SK-N-SH (cell line): ENCODE data around the gene PTPRJ. TPM values are rescaled to one million over a fixed set of nuclear protein-coding genes. Genes with fewer than 3 reads are reported as not detected.

Source experiments
- CTCF ChIA-PET: fragments of 300-600, 350-600 bp; formaldehyde crosslinking; extraction: SDS; loops from one replicate; lab custom pipeline; 2021; lab: Yijun Ruan, JAX
- POLR2A ChIA-PET: fragments of 350-600 bp; sonication (Branson Sonifier 250); formaldehyde crosslinking; extraction: SDS; loops from one replicate; lab custom pipeline; 2020; ENCODE audit warnings: antibody characterized with exemption, inconsistent platforms; lab: Yijun Ruan, JAX
- DNase-seq: peaks from one replicate; pipeline ENCODE4 v3.0.0; 2012
- H2AFZ ChIP-seq: fragments of 200-600 bp; sonication (generic); 2 replicates; pipeline ENCODE4 v1.8.1; 2016; ENCODE audit warnings: antibody characterized with exemption, mild to moderate bottlenecking, low read depth
- H3F3A ChIP-seq: fragments of 200-600 bp; sonication (generic); replicated peaks from 2 replicates; pipeline ENCODE3; 2016; ENCODE audit warnings: antibody characterized with exemption, mild to moderate bottlenecking; ENCODE audit not compliant: insufficient read depth
- H3K27ac ChIP-seq, 2 experiments: fragments of 200-500 bp in 1 of 2; fragments of 200-600 bp in 1 of 2; sonication (Bioruptor generic) in 1 of 2; sonication (generic), shearing (Covaris generic) in 1 of 2; 2 replicates each; pipeline versions ENCODE4 v1.5.1 to v1.6.1; 2014 to 2016; ENCODE audit warnings: low read depth in 2 of 2, inconsistent platforms in 1 of 2, low read length in 1 of 2, mild to moderate bottlenecking in 1 of 2, mixed read lengths in 1 of 2
- H3K27me3 ChIP-seq: fragments of 200-600 bp; sonication (generic), shearing (Covaris generic); 2 replicates; pipeline ENCODE4 v1.6.1; 2016; ENCODE audit warnings: mixed run types; ENCODE audit not compliant: insufficient read depth
- H3K36me3 ChIP-seq, 2 experiments: fragments of 200-500 bp in 1 of 2; fragments of 200-600 bp in 1 of 2; sonication (Bioruptor generic) in 1 of 2; sonication (generic) in 1 of 2; replicated peaks in 1 of 2; 2 replicates each; pipeline versions ENCODE3 to v1.5.1; 2014 to 2016; ENCODE audit warnings: low read length in 1 of 2, mild to moderate bottlenecking in 1 of 2; ENCODE audit not compliant: insufficient read depth in 2 of 2, control insufficient read depth in 1 of 2
- H3K4me1 ChIP-seq, 2 experiments: fragments of 200-500 bp in 1 of 2; fragments of 200-600 bp in 1 of 2; sonication (Bioruptor generic) in 1 of 2; sonication (generic), shearing (Covaris generic) in 1 of 2; 2 replicates each; pipeline versions ENCODE4 v1.5.1 to v1.6.1; 2014 to 2016; ENCODE audit warnings: low read depth in 1 of 2, low read length in 1 of 2, mixed run types in 1 of 2; ENCODE audit not compliant: insufficient read depth in 2 of 2, control insufficient read depth in 1 of 2
- H3K4me2 ChIP-seq: fragments of 200-600 bp; sonication (generic), shearing (Covaris generic); 2 replicates; pipeline ENCODE4 v1.6.1; 2017; ENCODE audit warnings: mixed run types
- H3K4me3 ChIP-seq, 2 experiments: fragments of 200-500 bp in 1 of 2; fragments of 200-600 bp in 1 of 2; sonication (Bioruptor generic) in 1 of 2; sonication (generic), shearing (Covaris generic) in 1 of 2; 2 replicates each; pipeline versions ENCODE4 v1.5.1 to v1.8.1; 2014 to 2016; ENCODE audit warnings: low read depth in 2 of 2, inconsistent platforms in 1 of 2, low read length in 1 of 2, mild to moderate bottlenecking in 1 of 2, mixed read lengths in 1 of 2, moderate library complexity in 1 of 2
- H3K79me2 ChIP-seq: fragments of 200-600 bp; sonication (generic); 2 replicates; pipeline ENCODE4 v1.8.1; 2017; ENCODE audit warnings: mild to moderate bottlenecking; ENCODE audit not compliant: insufficient read depth
- H3K9ac ChIP-seq: fragments of 200-600 bp; sonication (generic); 2 replicates; pipeline ENCODE4 v1.6.1; 2017; ENCODE audit warnings: mixed run types
- H3K9me2 ChIP-seq: fragments of 200-600 bp; sonication (generic); 2 replicates; pipeline ENCODE4 v1.6.1; 2017; ENCODE audit warnings: mixed run types
- H3K9me3 ChIP-seq: fragments of 200-600 bp; sonication (generic); 2 replicates; pipeline ENCODE4 v1.6.1; 2017; ENCODE audit warnings: mixed run types, mild to moderate bottlenecking, moderate library complexity
- H4K20me1 ChIP-seq: fragments of 200-600 bp; sonication (generic); 2 replicates; pipeline ENCODE4 v1.6.1; 2017; ENCODE audit warnings: mild to moderate bottlenecking, mixed run types; ENCODE audit not compliant: insufficient read depth
- CHD2 ChIP-seq: fragments of 150-350 bp; IDR thresholded peaks from 2 replicates; pipeline ENCODE4 v1.6.1; 2018; ENCODE audit warnings: low read length; ENCODE audit not compliant: partially characterized antibody
- EZH2phosphoT487 ChIP-seq: fragments of 200-600 bp; sonication (generic); IDR thresholded peaks from 2 replicates; pipeline ENCODE4 v1.6.1; 2017; ENCODE audit warnings: low read depth, mixed run types, mild to moderate bottlenecking, antibody characterized with exemption, moderate library complexity, borderline replicate concordance
- FOXJ3 ChIP-seq: sonication (generic); formaldehyde crosslinking; IDR thresholded peaks from 2 replicates; pipeline ENCODE4 v1.5.1; 2020; ENCODE audit warnings: mild to moderate bottlenecking, missing genetic modification reagents
- FOXM1 ChIP-seq: IDR thresholded peaks from 2 replicates; pipeline ENCODE4 v1.4.0; 2012; ENCODE audit warnings: low read depth, mild to moderate bottlenecking
- GABPA ChIP-seq: IDR thresholded peaks from 2 replicates; pipeline ENCODE4 v1.4.0; 2012; ENCODE audit warnings: low read depth, mild to moderate bottlenecking
- GATA2 ChIP-seq: sonication (generic); formaldehyde crosslinking; IDR thresholded peaks from 2 replicates; pipeline ENCODE4 v1.5.0; 2020; ENCODE audit warnings: mild to moderate bottlenecking, missing genetic modification reagents
- JUND ChIP-seq: IDR thresholded peaks from 2 replicates; pipeline ENCODE4 v1.4.0; 2012
- MEF2A ChIP-seq: IDR thresholded peaks from 2 replicates; pipeline ENCODE4 v1.4.0; 2012; ENCODE audit warnings: low read depth, borderline replicate concordance
- MXI1 ChIP-seq: IDR thresholded peaks from 2 replicates; pipeline ENCODE4 v1.6.1; 2012; ENCODE audit warnings: mild to moderate bottlenecking, low read depth, low read length, improper control_type of control experiment
- RAD21 ChIP-seq: IDR thresholded peaks from 2 replicates; pipeline ENCODE4 v1.6.1; 2012; ENCODE audit warnings: mild to moderate bottlenecking, low read length
- RFX5 ChIP-seq: IDR thresholded peaks from 2 replicates; pipeline ENCODE4 v1.6.1; 2012; ENCODE audit warnings: mild to moderate bottlenecking, improper control_type of control experiment, low read length
- SMC3 ChIP-seq: IDR thresholded peaks from 2 replicates; pipeline ENCODE4 v1.6.1; 2012; ENCODE audit warnings: low read depth, low read length, improper control_type of control experiment
- TAF1 ChIP-seq: IDR thresholded peaks from 2 replicates; pipeline ENCODE4 v1.6.1; 2012; ENCODE audit warnings: low read depth, mild to moderate bottlenecking, low read length, moderate library complexity, borderline replicate concordance
- YY1 ChIP-seq: IDR thresholded peaks from 2 replicates; pipeline ENCODE4 v1.4.0; 2012; ENCODE audit warnings: low read depth, mild to moderate bottlenecking
- WGBS: methylation state at CpG from one replicate; pipeline ENCODE4 v1.1.6; 2017; ENCODE audit warnings: low lambda C conversion rate; 5-methylcytosine and 5-hydroxymethylcytosine counted together
- polyA plus RNA-seq, 3 experiments: library from polyadenylated mRNA; depleted of rRNA; stranded (reverse); fragments of >200 nt; gene quantifications; 2 replicates each; pipeline ENCODE4 v1.2.3, GENCODE V29; 2012
- TF ChIP-seq, protein P1 (sequence below): IDR thresholded peaks from 2 replicates; pipeline ENCODE4 v1.4.0; 2012; ENCODE audit warnings: low read depth, borderline replicate concordance
- TF ChIP-seq, protein P2 (sequence below): fragments of 150-350 bp; IDR thresholded peaks from 2 replicates; pipeline ENCODE4 v1.6.1; 2016; ENCODE audit warnings: mild to moderate bottlenecking, low read depth, low read length
- TF ChIP-seq, protein P3 (sequence below): IDR thresholded peaks from 2 replicates; pipeline ENCODE4 v1.6.1; 2012; ENCODE audit warnings: mild to moderate bottlenecking, low read depth, low read length, moderate library complexity
- TF ChIP-seq, protein P4 (sequence below): IDR thresholded peaks from 2 replicates; pipeline ENCODE4 v1.4.0; 2012; ENCODE audit warnings: low read depth

The PTPRJ gene
- polyA plus RNA-seq, 1 of the 3 experiments (the other 2 are of a cell fraction), result 4.5 TPM

DNA sequence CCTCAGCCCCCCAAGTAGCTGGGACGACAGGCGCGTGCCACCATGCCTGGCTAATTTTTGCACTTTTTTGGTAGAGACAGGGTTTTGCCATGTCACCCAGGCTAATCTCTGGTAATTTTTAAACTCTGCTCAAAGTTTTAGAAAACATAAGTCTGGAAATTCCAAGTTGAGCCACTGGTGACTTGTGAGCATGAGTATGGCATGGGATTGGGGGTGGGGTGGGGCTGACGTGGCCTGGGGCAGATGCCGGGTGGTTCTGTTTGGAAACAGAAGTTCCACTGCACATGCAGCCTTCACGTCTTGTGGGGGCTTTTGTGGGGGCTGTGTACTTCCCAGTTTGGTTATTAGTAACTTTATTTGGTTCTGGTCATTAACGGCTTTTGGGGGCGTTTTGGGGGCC, 67.3 kb downstream of the PTPRJ start (continued):
- TF ChIP-seq, protein P1, sequence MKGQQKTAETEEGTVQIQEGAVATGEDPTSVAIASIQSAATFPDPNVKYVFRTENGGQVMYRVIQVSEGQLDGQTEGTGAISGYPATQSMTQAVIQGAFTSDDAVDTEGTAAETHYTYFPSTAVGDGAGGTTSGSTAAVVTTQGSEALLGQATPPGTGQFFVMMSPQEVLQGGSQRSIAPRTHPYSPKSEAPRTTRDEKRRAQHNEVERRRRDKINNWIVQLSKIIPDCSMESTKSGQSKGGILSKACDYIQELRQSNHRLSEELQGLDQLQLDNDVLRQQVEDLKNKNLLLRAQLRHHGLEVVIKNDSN, result no peak

DNA sequence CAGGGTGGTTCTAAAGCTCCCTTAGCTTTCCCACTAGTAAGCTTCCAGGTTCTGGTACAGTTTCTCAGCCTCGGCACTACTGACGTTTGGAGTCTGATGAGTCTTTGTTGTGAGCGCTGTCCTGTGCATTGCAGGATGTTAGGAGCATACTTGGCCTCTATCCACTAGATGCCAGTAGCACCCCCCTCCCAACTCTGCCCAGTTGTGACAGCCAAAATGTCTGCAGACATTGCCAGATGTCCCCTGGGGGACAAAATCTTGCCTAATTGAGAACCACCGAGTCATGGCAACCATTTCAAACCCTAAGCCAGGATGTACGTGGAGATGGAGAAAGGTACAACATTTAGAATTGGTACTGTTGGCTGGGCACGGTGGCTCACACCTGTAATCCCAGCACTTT, 68.7 kb downstream of the PTPRJ start:
- H3K4me1 ChIP-seq, result peaks cover 12% of the 10 kb centered on the region in 2 experiments; a peak in 2 of 4 replicates

More for the DNA sequence above, 68.7 kb downstream of the PTPRJ start:
- Histone ChIP-seq H3K4me3 (no peak overlapping the region), H3K27me3 (no peaks in the 10 kb centered on the region), H3K9me3 (no peaks in the 10 kb centered on the region), H3K36me3 (no peaks in the 10 kb centered on the region), H3K9ac (no peak overlapping the region), H3K27ac (no peak overlapping the region), H3K9me2 (no peaks in the 10 kb centered on the region), H4K20me1 (peaks cover 14% of the 10 kb centered on the region), H3K4me2 (no peak overlapping the region), H2AFZ (no peak overlapping the region), H3K79me2 (peaks cover 72% of the 10 kb centered on the region), H3F3A (peaks cover 13% of the 10 kb centered on the region)
- no peak for DNase-seq
- TF ChIP-seq JUND (no peak), MXI1 (no peak), FOXM1 (no peak), GATA2 (CRISPR knock-in tag) (no peak), YY1 (no peak), CHD2 (no peak), GABPA (no peak), EZH2phosphoT487 (no peak), SMC3 (no peak), FOXJ3 (CRISPR knock-in tag) (no peak), RAD21 (no peak), TAF1 (no peak), MEF2A (no peak), RFX5 (no peak)
- TF ChIP-seq, protein P1, result no peak
- TF ChIP-seq, protein P2, sequence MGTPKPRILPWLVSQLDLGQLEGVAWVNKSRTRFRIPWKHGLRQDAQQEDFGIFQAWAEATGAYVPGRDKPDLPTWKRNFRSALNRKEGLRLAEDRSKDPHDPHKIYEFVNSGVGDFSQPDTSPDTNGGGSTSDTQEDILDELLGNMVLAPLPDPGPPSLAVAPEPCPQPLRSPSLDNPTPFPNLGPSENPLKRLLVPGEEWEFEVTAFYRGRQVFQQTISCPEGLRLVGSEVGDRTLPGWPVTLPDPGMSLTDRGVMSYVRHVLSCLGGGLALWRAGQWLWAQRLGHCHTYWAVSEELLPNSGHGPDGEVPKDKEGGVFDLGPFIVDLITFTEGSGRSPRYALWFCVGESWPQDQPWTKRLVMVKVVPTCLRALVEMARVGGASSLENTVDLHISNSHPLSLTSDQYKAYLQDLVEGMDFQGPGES, result no peak
- TF ChIP-seq, protein P3, sequence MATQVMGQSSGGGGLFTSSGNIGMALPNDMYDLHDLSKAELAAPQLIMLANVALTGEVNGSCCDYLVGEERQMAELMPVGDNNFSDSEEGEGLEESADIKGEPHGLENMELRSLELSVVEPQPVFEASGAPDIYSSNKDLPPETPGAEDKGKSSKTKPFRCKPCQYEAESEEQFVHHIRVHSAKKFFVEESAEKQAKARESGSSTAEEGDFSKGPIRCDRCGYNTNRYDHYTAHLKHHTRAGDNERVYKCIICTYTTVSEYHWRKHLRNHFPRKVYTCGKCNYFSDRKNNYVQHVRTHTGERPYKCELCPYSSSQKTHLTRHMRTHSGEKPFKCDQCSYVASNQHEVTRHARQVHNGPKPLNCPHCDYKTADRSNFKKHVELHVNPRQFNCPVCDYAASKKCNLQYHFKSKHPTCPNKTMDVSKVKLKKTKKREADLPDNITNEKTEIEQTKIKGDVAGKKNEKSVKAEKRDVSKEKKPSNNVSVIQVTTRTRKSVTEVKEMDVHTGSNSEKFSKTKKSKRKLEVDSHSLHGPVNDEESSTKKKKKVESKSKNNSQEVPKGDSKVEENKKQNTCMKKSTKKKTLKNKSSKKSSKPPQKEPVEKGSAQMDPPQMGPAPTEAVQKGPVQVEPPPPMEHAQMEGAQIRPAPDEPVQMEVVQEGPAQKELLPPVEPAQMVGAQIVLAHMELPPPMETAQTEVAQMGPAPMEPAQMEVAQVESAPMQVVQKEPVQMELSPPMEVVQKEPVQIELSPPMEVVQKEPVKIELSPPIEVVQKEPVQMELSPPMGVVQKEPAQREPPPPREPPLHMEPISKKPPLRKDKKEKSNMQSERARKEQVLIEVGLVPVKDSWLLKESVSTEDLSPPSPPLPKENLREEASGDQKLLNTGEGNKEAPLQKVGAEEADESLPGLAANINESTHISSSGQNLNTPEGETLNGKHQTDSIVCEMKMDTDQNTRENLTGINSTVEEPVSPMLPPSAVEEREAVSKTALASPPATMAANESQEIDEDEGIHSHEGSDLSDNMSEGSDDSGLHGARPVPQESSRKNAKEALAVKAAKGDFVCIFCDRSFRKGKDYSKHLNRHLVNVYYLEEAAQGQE, result no peak
- TF ChIP-seq, protein P4, sequence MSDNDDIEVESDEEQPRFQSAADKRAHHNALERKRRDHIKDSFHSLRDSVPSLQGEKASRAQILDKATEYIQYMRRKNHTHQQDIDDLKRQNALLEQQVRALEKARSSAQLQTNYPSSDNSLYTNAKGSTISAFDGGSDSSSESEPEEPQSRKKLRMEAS, result no peak
- ChIA-PET CTCF (no interaction called here), POLR2A (no interaction called here)
- WGBS, result 89% methylated on average over 6 of the region's 6 CpGs
